Lung (tissue), 12 donors: ENCODE measurements around the gene METAP1. TPM values are rescaled to one million over a fixed set of nuclear protein-coding genes. Genes with fewer than 3 reads are reported as not detected.
"Not testable (repeated sequence)": the region's sequence is repeated elsewhere in the genome, so short reads cannot be mapped to it uniquely, and the experiment has no call there.

ENCODE experiments used
- ATAC-seq: fragments of 200-7000 bp; cut with Tn5 transposase; one replicate; pipeline ENCODE4 v1.9.1; 2020; ENCODE audit warnings: moderate number of reproducible peaks; ENCODE audit not compliant: insufficient read depth, low FRiP score
- DNase-seq, 3 donors: peaks; one replicate each; pipeline ENCODE4 v3.0.0-alpha.2; 2013 to 2017
- H3K27ac ChIP-seq, 2 donors: one replicate each; pipeline ENCODE4 v1.5.1; 2013; ENCODE audit warnings: mild to moderate bottlenecking in 2 of 2, moderate library complexity in 2 of 2, control low read depth in 1 of 2, inconsistent platforms in 1 of 2, low read depth in 1 of 2, low read length in 1 of 2
- H3K27me3 ChIP-seq, 3 donors: one replicate each; pipeline ENCODE4 v1.5.1; 2013; ENCODE audit warnings: low read length in 2 of 3; ENCODE audit not compliant: control insufficient read depth in 3 of 3, insufficient read depth in 3 of 3
- H3K36me3 ChIP-seq, 4 donors: one replicate each; pipeline ENCODE4 v1.5.1; 2013; ENCODE audit warnings: low read length in 4 of 4, mild to moderate bottlenecking in 1 of 4, moderate library complexity in 1 of 4; ENCODE audit not compliant: control insufficient read depth in 4 of 4, insufficient read depth in 4 of 4
- H3K4me1 ChIP-seq, 5 donors: one replicate each; pipeline ENCODE4 v1.5.1; 2013; ENCODE audit warnings: low read length in 5 of 5, mild to moderate bottlenecking in 2 of 5, moderate library complexity in 1 of 5; ENCODE audit not compliant: control insufficient read depth in 5 of 5, insufficient read depth in 5 of 5
- H3K4me3 ChIP-seq: one replicate; pipeline ENCODE4 v1.5.1; 2013; ENCODE audit warnings: mild to moderate bottlenecking, control low read depth, moderate library complexity
- H3K9ac ChIP-seq, 2 donors: one replicate each; pipeline ENCODE4 v1.5.1; 2013; ENCODE audit warnings: low read length in 2 of 2, control low read depth in 1 of 2; ENCODE audit not compliant: insufficient read depth in 1 of 2
- H3K9me3 ChIP-seq, 4 donors: one replicate each; pipeline ENCODE4 v1.5.1; 2013; ENCODE audit warnings: low read length in 3 of 4, mild to moderate bottlenecking in 1 of 4, moderate library complexity in 1 of 4; ENCODE audit not compliant: control insufficient read depth in 4 of 4, insufficient read depth in 3 of 4
- WGBS, 2 donors: extraction: QIAGEN DNeasy Blood & Tissue Kit; methylation state at CpG; one replicate each; pipeline ENCODE4 v1.1.7; 2013; 5-methylcytosine and 5-hydroxymethylcytosine counted together
- polyA plus RNA-seq, 2 donors: library from polyadenylated mRNA; stranded (reverse); fragments of 200-250 nt; gene quantifications; one replicate each; pipeline ENCODE4 v1.2.1, GENCODE V29; 2013
- total RNA-seq, 2 donors: library from RNA; depleted of rRNA in 1 of 2; stranded (reverse); fragments of >200 nt in 1 of 2; gene quantifications; one replicate each; pipeline ENCODE4 v1.2.1, GENCODE V29; 2014 to 2021
- TF ChIP-seq, protein P1 (sequence below): IDR thresholded peaks from 2 replicates; pipeline ENCODE4 v1.5.1; 2012; ENCODE audit warnings: mild to moderate bottlenecking; ENCODE audit errors: control extremely low read depth, extremely low read depth
- donor health status: control.
- donor health status: control.
- donor health status: Bipolar disorder and iron deficiency.
- donor health status: healthy.
- donor health status: DM: yes; HTN: yes; CAD: no.

The METAP1 gene
- total and polyA plus RNA-seq, 4 donors, result 19.1 to 38.4 (median 27.6) TPM

DNA sequence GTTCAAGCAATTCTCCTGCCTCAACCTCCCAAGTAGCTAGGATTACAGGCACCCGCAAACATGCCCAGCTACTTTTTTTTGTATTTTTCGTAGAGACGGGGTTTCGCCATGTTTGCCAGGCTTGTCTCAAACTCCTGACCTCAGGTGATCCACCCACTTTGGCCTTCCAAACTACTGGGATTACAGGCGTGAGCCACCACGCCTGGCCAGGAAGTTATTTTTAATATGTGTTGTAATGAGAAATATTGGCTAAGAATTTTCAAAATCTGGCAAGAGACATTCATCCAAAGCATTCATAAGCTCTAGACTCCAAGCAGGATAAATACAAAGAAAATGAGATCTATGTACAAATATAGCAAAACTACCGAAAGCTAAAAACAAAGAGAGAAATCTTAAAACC lies 18.0 kb upstream of the METAP1 start:
- DNase-seq (no peak), ATAC-seq (no peak)
- H3K4me1 ChIP-seq, result no peaks in the 10 kb centered on the region
- H3K9ac ChIP-seq, result no peak overlapping the region
- H3K9me3 ChIP-seq, result no peaks in the 10 kb centered on the region
- no peaks in the 10 kb centered on the region for H3K27me3 ChIP-seq
- no peak overlapping the region for H3K27ac ChIP-seq
- no peaks in the 10 kb centered on the region for H3K36me3 ChIP-seq
- WGBS, 2 donors, result 85% methylated on average over 7 of the region's 7 CpGs
- TF ChIP-seq, protein P1, sequence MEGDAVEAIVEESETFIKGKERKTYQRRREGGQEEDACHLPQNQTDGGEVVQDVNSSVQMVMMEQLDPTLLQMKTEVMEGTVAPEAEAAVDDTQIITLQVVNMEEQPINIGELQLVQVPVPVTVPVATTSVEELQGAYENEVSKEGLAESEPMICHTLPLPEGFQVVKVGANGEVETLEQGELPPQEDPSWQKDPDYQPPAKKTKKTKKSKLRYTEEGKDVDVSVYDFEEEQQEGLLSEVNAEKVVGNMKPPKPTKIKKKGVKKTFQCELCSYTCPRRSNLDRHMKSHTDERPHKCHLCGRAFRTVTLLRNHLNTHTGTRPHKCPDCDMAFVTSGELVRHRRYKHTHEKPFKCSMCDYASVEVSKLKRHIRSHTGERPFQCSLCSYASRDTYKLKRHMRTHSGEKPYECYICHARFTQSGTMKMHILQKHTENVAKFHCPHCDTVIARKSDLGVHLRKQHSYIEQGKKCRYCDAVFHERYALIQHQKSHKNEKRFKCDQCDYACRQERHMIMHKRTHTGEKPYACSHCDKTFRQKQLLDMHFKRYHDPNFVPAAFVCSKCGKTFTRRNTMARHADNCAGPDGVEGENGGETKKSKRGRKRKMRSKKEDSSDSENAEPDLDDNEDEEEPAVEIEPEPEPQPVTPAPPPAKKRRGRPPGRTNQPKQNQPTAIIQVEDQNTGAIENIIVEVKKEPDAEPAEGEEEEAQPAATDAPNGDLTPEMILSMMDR, result no peak
- no peak overlapping the region for H3K4me3 ChIP-seq

DNA sequence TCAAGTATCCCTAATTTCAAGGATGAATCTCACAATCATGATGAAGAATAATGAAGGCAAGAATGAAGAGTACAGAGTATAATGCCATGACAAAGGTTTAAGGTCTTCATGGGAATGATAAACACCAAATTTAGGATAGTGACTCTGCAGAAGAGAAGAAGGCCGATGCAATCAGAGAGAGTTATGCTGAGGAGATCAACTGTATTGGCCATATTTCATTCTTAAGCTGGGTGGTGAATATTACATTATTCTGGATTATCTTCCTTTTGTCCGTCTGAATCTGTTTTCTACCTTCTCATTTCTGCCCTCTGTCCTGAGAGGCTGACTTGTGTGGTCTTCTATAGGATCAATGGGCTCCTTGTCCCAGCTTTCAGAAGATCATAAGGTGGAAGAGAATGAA lies 7.8 kb upstream of the METAP1 start:
- Histone ChIP-seq H3K27ac (no peak overlapping the region), H3K4me3 (no peak overlapping the region), H3K36me3 (no peaks in the 10 kb centered on the region), H3K9ac (no peak overlapping the region), H3K27me3 (no peaks in the 10 kb centered on the region), H3K4me1 (no peaks in the 10 kb centered on the region), H3K9me3 (peaks cover 0 to 2% (median 0%) of the 10 kb centered on the region in 4 donors)
- TF ChIP-seq, protein P1, result no peak
- WGBS, 2 donors, result 46 to 93% methylated on average over 2 of the region's 2 CpGs
- ATAC-seq, result no peak
- no peak for DNase-seq

DNA sequence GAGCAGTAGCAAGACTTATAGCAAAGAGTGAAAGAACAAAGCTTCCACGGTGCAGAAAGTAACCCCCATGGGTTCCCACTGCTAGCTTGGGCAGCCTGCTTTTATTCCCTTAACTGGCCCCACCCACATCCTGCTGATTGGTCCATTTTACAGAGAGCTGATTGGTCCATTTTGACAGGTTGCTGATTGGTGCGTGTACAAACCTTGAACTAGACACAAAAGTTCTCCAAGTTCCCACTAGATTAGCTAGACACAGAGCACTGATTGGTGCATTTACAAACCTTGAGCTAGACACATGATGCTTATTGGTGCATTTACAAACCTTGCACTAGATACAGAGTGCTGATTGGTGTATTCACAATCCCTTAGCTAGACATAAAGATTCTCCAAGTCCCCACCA lies 2.7 kb upstream of the METAP1 start:
- 92 to 99% methylated on average over 2 of the region's 2 CpGs for WGBS, 2 donors
- H3K4me3 ChIP-seq, H3K36me3 ChIP-seq, H3K9ac ChIP-seq, H3K27me3 ChIP-seq, H3K27ac ChIP-seq, DNase-seq, H3K9me3 ChIP-seq, ATAC-seq: not testable (repeated sequence)
- H3K4me1 ChIP-seq, result peaks cover 0 to 13% (median 0%) of the 10 kb centered on the region in 5 donors

DNA sequence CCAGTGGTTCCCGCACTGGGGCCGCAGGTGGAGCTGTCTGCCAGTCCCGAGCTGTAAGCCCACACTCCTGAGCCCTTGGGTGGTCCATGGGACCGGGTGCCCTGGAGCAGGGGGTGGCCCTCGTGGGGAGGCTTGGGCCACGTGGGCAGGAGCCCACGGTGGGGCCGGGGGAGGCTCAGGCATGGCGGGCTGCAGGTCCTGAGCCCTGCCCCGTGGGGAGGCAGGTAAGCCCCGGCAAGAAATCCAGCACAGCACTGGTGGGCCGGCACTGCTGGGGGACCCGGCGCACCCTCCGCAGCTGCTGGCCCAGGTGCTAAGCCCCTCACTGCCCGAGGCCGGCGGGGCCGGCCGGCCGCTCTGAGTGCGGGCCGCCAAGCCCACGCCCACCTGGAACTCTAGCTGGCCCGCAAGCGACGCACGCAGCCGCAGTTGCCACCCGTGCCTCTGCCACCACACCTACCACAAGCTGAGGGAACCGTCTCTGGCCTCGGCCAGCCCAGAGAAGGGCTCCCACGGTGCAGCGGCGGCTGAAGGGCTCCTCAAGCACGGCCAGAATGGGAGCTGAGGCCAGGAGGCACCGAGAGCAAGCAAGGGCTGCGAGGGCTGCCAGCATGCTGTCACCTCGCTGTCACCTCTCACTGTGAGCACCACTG lies 2.0 kb upstream of the METAP1 start:
- 96 to 97% methylated on average over 33 to 39 of the region's 39 CpGs for WGBS, 2 donors
- peaks cover 0 to 13% (median 0%) of the 10 kb centered on the region in 5 donors for H3K4me1 ChIP-seq
- H3K4me3 ChIP-seq, result no peak overlapping the region
- H3K27me3 ChIP-seq, result no peaks in the 10 kb centered on the region
- H3K27ac ChIP-seq, result no peak overlapping the region
- DNase-seq (no peak), ATAC-seq (no peak)
- H3K36me3 ChIP-seq, result no peaks in the 10 kb centered on the region
- H3K9me3 ChIP-seq, result peaks cover 0 to 2% (median 0%) of the 10 kb centered on the region in 4 donors
- TF ChIP-seq, protein P1, result no peak
- no peak overlapping the region for H3K9ac ChIP-seq
